SU-DHL-6 (cell line): ENCODE measurements around the gene GPI.

ENCODE experiments used
- CTCF ChIP-seq: fragments of 200-600 bp; sonication (generic); IDR thresholded peaks from one replicate; pipeline ENCODE4 v1.5.1; 2017; ENCODE audit warnings: antibody characterized with exemption, mild to moderate bottlenecking, low read length, moderate library complexity; ENCODE audit not compliant: insufficient read depth, poor library complexity, severe bottlenecking
- EZH2phosphoT487 ChIP-seq: fragments of 200-600 bp; sonication (generic), shearing (Covaris generic); conservative IDR thresholded peaks from 2 replicates; pipeline ENCODE4 v1.6.1; 2018; ENCODE audit warnings: mild to moderate bottlenecking, antibody characterized with exemption, low read length, moderate library complexity, mixed read lengths

- TF ChIP-seq CTCF (no peak), EZH2phosphoT487 (no peak)
These were observed 4.6 kb upstream of the GPI start for GRCh38 chr19:34360354-34360909.
